AG04449 (cell line): ENCODE data around the gene LRSAM1.

Source experiments
- CTCF ChIA-PET: fragments of 350-600 bp; formaldehyde crosslinking; extraction: SDS; loops from one replicate; lab custom pipeline; 2021; ENCODE audit warnings: antibody characterized with exemption; lab: Yijun Ruan, JAX
- POLR2A ChIA-PET: fragments of 400-600, 350-600 bp; formaldehyde crosslinking; extraction: SDS; loops from one replicate; lab custom pipeline; 2020; ENCODE audit warnings: antibody characterized with exemption, inconsistent platforms; lab: Yijun Ruan, JAX
- DNase-seq: peaks from one replicate; pipeline ENCODE4 v3.0.0-alpha.2; 2010; ENCODE audit warnings: low read depth, low spot score
- H3K4me3 ChIP-seq: 2 replicates; pipeline ENCODE4 v1.5.1; 2011; ENCODE audit warnings: low read depth, mild to moderate bottlenecking, control low read depth, low read length
- CTCF ChIP-seq: IDR thresholded peaks from one replicate; pipeline ENCODE4 v1.5.1; 2011; ENCODE audit warnings: mild to moderate bottlenecking, moderate library complexity, low read length, control low read depth, inconsistent platforms; ENCODE audit not compliant: insufficient read depth; ENCODE audit errors: missing control alignments

LRSAM1 gene

GRCh38 chr9:127536499-127536898 lies 85.2 kb downstream of the LRSAM1 start:
- TF ChIP-seq CTCF, result no peak
- no peak for DNase-seq
- POLR2A ChIA-PET, result interaction anchor here (0.8 to 1.9 kb wide), 6 partner anchors 13 to 42 kb away, joined by 3 to 7 read pairs (median 4); a partner anchor contains a TSS
- CTCF ChIA-PET, result interaction anchor here (1.0 to 7.2 kb wide), 11 partner anchors 10 to 269 kb away, joined by 3 to 89 read pairs (median 5); partner anchors contain the start of gene TOR2A
- no peak overlapping the region for H3K4me3 ChIP-seq

- no peak for DNase-seq
- H3K4me3 ChIP-seq, result no peak overlapping the region
- POLR2A ChIA-PET, result interaction anchor here (0.8 to 1.9 kb wide), 6 partner anchors 14 to 42 kb away, joined by 3 to 7 read pairs (median 4); a partner anchor contains a TSS
- CTCF ChIA-PET, result interaction anchor here (1.0 to 7.2 kb wide), 15 partner anchors 10 to 268 kb away, joined by 3 to 89 read pairs (median 5); partner anchors contain the start of gene TOR2A
- no peak for TF ChIP-seq CTCF
Measured at GRCh38 chr9:127537014-127537413, 85.7 kb downstream of the LRSAM1 start.

GRCh38 chr9:127537792-127538191 lies 86.5 kb downstream of the LRSAM1 start:
- POLR2A ChIA-PET, result interaction anchor here (1.9 kb wide), 1 partner anchor 18 kb away, joined by 7 read pairs; no protein-coding TSS in a partner anchor
- no peak for DNase-seq
- peak; percentile 25 for TF ChIP-seq CTCF
- no peak overlapping the region for H3K4me3 ChIP-seq
- CTCF ChIA-PET, result interaction anchor here (1.0 to 7.2 kb wide), 9 partner anchors 11 to 51 kb away, joined by 3 to 89 read pairs (median 6); no protein-coding TSS in a partner anchor

GRCh38 chr9:127538849-127539258 lies 87.5 kb downstream of the LRSAM1 start:
- TF ChIP-seq CTCF, result no peak
- ChIA-PET CTCF (interaction anchor here (0.7 to 7.2 kb wide), 7 partner anchors 12 to 47 kb away, joined by 3 to 89 read pairs (median 6); no protein-coding TSS in a partner anchor), POLR2A (interaction anchor here (0.9 to 2.2 kb wide), 6 partner anchors 10 to 23 kb away, joined by 3 to 6 read pairs (median 4); no protein-coding TSS in a partner anchor)
- no peak for DNase-seq
- no peak overlapping the region for H3K4me3 ChIP-seq

GRCh38 chr9:127539259-127539981 lies 88.1 kb downstream of the LRSAM1 start:
- POLR2A ChIA-PET, result interaction anchor here (0.9 to 2.2 kb wide), 7 partner anchors 11 to 22 kb away, joined by 3 to 6 read pairs (median 4); no protein-coding TSS in a partner anchor
- no peak overlapping the region for H3K4me3 ChIP-seq
- no peak for TF ChIP-seq CTCF
- CTCF ChIA-PET, result interaction anchor here (0.7 to 7.2 kb wide), 8 partner anchors 13 to 47 kb away, joined by 3 to 89 read pairs (median 6); no protein-coding TSS in a partner anchor
- DNase-seq, result no peak
